ENCODE data around the gene SLC6A8.
A peak's percentile ranks its signal among the peaks of the same experiment; 100 is the strongest.
"Not testable (repeated sequence)": the region's sequence is repeated elsewhere in the genome, so short reads cannot be mapped to it uniquely, and the experiment has no call there.

Gene SLC6A8

DNA sequence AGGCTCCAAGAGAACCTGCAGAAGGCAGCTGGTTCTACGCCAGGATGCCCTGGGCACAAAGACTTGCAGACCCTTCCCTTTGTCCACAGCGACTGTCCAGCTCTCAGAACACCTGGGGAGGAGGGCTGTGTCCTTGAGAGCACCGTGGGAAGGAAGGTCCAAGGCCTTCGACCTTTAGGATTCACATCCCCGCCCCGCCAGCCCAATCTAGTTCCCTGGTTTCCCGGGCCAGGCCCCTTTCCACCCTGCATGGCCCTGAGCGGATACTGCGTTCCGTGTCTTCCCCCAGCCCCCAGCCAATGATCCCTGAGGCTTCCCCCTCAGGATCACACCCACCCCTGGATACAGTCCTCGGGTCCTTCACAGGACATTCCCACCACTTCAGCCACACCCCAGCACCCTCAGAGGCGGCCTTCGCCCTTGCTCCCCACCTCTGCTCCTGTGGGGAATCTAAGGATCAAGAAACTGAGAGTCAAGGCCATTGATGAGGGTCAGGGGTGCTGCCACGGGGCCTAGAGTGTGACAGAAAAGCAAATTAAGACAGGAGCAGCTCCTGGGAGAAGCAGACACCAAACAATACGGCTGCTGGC lies 46.0 kb downstream of the SLC6A8 start:
- DNase-seq, result no peak

DNA sequence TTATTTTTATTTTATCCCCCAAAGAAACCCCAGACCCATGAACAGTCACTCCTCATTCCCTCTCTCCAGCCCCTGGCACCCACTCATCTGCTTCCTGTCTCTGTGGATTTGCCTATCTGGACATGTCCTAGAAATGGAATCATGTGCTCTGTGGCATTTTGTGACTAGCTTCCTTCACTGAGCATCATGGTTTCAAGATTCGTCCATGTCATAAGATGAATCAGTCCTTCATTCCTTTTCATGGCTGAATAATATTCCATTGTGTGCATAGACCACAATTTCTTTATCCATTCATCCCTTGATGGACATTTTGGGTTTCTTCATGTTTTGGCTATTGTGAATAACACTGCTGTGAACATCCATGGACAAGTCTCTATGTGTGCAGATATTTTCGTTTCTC lies 47.1 kb downstream of the SLC6A8 start:
- no peak for DNase-seq

DNA sequence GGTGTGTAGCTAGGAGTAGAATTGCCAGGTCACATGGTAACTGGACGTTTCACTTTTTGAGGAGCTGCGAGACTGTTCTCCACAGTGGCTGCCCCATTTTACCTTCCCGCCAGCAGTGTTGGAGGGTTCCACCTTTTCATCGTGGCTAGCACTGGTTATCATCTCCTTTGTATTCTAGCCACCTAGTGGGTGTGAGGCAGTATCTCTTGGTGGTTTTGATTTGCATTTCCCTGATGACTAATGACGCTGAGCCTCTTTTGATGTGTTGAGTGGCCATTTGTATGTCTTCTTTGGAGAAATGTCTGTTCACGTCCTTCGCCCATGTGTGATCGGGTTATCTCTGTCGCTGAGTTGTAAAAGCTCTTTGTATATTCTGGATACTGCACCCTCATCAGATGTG lies 47.5 kb downstream of the SLC6A8 start:
- no peak for DNase-seq

DNA sequence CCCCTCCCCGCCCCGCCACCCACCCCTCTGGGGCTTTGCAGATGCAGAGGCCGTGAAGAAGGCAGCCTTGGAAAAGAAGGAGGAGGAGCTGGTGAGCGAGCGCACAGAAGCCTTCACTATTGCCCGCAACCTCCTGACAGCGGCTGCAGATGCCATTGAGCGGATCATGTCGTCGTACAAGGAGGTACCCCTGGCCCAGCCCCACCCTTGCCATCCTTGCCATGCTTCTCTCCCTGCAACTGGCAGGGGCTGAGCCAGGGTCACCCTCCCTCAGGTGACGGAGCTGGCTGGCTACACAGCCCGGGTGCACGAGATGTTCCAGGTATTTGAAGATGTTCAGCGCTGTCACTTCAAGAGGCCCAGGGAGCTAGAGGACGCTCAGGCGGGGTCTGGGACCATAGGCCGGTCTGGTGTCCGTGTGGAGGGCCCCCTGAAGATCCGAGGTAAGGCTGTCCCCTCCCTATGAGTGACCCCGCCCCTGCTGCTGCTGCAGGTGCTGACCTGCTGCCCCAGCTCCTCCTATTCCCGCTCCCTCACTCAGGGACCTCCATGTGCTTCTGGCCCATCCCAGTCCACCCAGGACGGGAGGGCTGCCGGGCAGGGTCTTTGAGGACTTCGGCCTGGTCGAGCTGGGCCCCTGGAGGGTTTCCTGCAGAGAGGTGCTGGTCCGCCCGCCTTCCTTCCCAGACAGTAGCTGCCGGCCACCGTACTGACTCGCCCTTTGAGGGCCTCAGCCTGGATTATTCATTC lies 48.5 kb downstream of the SLC6A8 start:
- DNase-seq, result no peak

DNA sequence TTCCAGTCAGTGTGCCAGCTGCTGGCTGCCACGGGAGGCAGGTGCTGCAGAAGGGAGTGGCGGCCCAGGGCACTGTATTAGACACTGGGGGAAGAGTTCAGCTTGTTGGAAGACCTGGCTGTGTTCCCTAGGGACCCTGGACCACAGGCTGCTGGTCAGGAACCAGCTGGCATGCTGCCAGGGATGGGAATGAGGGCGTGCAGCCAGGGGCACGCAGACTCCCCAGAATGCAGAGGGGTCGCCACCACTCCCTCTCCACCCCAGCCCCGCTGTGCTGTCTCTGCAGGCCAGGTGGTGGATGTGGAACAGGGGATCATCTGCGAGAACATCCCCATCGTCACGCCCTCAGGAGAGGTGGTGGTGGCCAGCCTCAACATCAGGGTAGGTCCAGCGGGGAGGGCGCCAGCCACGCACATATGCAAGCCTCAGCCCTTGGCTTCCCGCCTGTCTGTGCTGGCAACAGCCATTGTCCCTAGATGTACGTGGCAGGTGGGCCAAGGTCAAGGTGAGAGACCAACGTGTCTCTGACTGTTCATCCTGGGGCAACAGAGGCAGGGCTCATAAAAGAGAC lies 49.2 kb downstream of the SLC6A8 start:
- peak; percentile 41 for DNase-seq

DNA sequence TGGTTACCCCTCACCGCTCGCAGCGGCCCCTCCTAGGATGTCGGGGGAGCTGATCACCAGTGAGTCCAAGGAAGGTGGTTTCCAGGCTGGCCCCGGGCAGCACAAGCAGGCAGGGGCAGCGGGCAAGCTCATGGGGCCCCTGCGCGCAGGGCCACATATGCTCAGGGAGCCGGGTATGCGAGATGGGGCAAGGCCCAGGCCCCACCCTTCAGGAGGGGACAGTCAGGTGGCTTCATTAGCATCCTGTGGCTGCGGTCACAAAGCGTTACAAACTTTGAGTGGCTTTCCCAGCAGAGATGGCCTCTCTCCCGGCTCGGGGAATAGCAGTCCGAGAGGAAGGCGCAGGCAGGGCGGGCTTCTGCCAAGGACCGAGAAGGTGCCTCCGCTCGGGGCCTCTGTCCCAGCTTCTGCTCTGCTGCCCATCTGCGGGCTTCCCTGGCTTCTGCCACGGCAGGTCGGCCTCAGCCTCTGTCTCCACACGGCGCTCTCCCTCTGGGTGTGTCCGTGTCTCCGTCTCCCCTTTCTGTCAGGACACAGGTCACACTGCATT lies 50.4 kb downstream of the SLC6A8 start:
- DNase-seq, result no peak

DNA sequence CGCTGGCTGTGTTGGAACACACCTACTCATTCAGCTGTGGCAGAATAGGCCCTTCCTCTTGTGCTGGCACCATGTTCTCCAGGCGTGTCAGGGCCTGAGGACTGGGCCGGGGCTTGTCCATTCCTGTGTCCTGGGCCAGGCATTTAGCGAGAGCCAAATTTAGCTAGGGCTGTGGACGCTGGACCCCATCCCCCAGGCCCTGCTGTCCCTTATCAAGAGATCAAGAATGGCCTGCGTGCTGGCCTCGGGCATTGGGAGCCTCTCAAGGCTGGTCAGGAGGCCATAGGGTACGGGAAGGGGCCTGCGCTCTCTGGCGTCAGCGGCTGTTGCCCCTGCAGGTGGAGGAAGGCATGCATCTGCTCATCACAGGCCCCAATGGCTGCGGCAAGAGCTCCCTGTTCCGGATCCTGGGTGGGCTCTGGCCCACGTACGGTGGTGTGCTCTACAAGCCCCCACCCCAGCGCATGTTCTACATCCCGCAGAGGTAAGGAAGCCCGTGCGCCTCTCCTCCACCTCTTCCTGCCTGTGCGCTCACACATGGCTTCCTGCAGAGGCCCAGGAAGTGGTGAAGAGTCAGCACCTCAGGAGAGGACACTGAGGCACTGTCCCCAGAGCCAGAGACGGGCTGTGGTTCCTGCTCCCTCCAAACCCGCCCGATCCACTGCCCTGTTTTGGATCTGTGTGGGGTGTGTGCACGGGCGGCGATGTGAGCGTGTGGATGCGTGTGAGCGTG lies 52.2 kb downstream of the SLC6A8 start:
- DNase-seq, result no peak

DNA sequence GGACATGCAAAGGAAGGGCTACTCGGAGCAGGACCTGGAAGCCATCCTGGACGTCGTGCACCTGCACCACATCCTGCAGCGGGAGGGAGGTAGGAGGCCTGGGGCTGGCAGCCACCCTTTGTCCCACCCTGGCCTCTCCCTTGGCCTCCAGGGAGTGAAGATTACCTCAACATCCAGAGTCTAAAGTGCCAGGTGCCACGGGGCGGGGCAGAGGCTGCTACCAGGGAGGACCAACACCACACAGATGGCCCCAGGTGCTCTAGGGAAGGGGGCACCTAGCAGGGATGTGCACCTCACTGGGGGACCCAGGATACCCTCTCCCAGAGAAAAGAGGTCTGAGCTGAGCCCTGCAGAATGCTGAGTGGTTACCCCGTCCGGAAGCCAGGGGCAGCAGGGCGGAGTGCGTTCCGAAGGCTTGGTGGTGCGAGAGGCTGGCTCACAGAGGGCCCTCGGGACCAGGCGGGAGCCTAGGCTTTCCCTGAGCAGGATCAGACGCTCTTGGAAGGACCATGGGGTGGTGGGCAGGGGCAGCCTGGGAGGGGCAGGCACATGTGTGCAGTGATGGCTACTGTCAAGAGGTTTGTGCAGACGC lies 53.0 kb downstream of the SLC6A8 start:
- DNase-seq, result no peak

DNA sequence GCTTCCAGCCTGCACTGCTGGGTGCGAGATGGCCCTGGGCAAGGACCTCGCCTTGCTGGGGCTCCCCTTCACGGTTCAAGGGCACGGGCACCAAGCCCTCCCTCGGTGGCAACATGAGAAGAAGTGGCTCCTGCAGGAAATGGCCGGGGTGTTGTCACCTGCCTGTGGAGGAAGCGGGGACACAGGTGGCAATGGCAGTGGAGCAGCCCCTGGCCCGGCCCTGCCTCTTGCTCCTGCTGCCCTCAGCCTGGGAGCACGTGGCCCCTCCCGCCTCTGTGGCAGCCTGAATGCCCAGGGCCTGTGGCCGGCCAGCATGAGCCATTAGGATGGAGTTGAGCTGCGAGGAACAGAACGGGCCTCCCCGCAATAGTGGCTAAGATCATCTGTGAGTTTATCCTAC lies 53.7 kb downstream of the SLC6A8 start:
- no peak for DNase-seq

DNA sequence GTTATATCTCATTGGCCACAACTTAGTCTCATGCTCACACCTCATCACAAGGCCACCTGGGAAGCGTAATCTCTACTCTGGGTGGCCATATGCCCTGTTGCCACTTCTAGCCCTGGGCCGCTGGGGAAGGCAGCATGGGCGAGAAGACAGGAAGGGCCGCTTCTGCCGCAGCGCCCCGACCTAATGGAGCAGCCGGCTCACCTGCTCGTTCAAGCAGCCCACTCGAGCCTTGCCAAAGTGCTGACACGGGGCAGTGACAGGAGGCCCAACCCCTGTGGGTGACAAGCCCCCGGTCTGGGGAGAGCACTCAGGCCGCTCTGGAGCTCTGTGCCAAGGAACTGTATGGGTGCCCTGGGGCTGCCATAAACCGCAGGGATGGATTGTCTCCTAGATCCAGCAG lies 54.4 kb downstream of the SLC6A8 start:
- DNase-seq, result not testable (repeated sequence)

DNA sequence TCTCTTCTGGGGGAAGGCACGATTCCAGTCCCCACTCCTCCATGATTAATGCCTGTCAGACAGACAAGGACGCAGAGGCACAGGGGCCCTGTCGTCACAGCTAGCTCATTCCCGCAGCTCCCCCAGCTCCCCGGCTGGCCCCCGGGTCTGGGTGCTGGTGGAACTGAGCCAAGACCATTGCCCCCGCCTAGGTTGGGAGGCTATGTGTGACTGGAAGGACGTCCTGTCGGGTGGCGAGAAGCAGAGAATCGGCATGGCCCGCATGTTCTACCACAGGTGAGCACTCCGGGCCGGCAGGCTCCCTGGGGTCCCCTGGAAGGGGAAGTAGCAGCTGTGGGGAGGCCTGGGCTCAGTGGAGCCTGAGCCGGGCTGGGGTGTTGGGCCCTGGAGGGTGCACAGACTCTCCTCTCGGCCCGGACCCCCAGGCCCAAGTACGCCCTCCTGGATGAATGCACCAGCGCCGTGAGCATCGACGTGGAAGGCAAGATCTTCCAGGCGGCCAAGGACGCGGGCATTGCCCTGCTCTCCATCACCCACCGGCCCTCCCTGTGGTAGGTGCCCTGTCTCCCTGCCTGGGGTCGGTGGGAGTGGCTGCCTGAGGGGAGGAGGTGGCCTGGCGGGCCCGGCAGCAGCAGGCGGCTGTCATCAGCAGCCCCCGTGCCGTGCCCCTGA lies 55.2 kb downstream of the SLC6A8 start:
- DNase-seq, result not testable (repeated sequence)

DNA sequence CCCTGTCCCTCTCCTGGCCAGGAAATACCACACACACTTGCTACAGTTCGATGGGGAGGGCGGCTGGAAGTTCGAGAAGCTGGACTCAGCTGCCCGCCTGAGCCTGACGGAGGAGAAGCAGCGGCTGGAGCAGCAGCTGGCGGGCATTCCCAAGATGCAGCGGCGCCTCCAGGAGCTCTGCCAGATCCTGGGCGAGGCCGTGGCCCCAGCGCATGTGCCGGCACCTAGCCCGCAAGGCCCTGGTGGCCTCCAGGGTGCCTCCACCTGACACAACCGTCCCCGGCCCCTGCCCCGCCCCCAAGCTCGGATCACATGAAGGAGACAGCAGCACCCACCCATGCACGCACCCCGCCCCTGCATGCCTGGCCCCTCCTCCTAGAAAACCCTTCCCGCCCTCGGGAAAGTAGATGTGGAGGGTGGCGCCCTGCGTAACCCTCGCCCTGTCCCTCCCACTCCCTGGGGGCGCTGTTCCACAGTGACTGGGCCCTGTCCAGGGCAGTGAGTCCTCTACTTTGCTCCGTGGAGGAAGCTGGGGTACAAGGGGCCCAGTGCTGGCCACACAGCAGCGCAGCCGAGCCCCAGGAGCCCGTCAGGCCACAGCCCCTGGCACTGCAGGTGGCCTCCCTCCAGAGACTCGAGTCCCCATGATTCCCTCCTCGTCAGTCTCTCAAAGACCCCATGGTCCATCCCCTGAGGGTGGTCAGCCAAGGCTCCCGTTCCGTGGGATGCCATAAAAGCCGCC lies 55.9 kb downstream of the SLC6A8 start:
- DNase-seq, result not testable (repeated sequence)

DNA sequence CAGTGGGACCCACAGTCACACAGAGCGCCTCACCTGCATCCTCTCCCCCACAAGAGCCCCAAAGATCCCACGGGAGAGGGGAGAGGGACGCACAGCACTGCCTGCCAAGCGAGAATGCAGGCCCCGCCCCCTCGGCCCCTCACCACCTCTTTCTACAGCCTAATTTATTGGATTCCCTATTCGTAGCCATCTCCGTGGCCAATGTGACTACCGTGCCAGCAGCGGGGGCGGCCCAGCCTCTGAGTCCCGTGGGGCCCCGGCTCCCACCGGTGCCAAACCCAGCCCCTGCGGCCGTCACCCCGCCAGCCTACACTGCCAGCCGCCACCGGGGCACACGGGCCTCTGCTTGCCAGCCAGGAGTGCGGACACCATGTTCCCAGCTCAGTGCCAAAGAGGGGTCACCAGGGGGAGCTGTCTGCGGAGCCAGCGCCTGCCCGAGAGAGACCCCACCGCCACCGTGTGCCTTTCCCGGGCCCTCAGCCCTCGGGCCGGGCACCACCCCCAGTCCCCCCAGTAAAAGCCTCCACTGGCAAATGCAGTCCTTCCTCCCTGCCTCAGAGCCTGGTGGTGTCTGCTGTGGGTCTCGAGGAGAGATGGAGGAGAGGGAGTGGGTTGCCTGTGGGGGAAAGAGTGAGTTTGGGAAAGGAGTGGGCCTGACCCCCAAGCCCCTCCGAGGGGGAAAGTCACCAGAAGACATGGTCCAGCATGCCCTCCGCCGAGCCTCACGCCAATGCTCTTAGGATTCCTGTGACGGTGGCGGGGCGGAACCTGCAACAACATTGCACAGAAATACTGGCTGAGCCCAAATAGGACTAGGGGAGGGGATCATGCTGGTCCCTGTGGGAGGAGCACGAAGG lies 56.7 kb downstream of the SLC6A8 start:
- DNase-seq, result peak; percentile 44

DNA sequence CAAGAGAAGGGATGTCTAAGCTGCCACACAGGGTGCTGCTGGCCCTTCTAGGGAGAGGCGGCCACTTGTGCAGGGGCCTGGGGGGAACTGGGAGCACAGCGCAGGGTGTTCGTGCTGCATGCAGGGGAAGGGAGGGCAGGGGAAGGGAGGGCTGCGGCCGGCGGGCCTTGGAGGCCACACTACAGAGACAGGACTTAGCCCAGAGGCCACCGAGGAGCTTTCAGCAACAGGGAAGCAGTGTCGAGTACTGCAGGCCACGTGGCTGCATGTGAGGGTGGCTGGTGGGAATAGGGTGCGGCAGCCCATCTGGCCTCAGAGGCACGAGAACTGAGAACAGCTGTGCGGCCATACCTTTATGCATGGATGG lies 57.3 kb downstream of the SLC6A8 start:
- DNase-seq, result not testable (repeated sequence)

Data from NCI-H1105 treated with DMSO at 0.1 percent for 48 hours (cell line).